Kidney epithelial cell (primary cell): ENCODE measurements around the gene PEX10. TPM values are rescaled to one million over a fixed set of nuclear protein-coding genes. Genes with fewer than 3 reads are reported as not detected.

ENCODE experiments used
- DNase-seq: peaks from one replicate; pipeline ENCODE4 v3.0.0-alpha.2; 2010; ENCODE audit warnings: low read depth
- H3K27me3 ChIP-seq: 2 replicates; pipeline ENCODE4 v1.6.0; 2011; ENCODE audit warnings: low read length; ENCODE audit not compliant: control insufficient read depth, insufficient read depth
- H3K36me3 ChIP-seq: 2 replicates; pipeline ENCODE4 v1.5.1; 2011; ENCODE audit warnings: low read length; ENCODE audit not compliant: control insufficient read depth, insufficient read depth
- H3K4me3 ChIP-seq: 2 replicates; pipeline ENCODE4 v1.5.1; 2011; ENCODE audit warnings: low read depth, mild to moderate bottlenecking, control low read depth, low read length
- total RNA-seq: library from RNA; depleted of rRNA; stranded (reverse); fragments of >200 nt; gene quantifications from 2 replicates; pipeline ENCODE4 v1.2.3, GENCODE V29; 2015
- TF ChIP-seq, protein P1 (sequence below): IDR thresholded peaks from 2 replicates; pipeline ENCODE4 v1.5.1; 2011; ENCODE audit warnings: mild to moderate bottlenecking, moderate library complexity, low read length, control low read depth, inconsistent platforms; ENCODE audit not compliant: insufficient read depth, poor library complexity, severe bottlenecking

The PEX10 gene
- total RNA-seq, 1 donor from 2014 or later, result 50.4 TPM

DNA sequence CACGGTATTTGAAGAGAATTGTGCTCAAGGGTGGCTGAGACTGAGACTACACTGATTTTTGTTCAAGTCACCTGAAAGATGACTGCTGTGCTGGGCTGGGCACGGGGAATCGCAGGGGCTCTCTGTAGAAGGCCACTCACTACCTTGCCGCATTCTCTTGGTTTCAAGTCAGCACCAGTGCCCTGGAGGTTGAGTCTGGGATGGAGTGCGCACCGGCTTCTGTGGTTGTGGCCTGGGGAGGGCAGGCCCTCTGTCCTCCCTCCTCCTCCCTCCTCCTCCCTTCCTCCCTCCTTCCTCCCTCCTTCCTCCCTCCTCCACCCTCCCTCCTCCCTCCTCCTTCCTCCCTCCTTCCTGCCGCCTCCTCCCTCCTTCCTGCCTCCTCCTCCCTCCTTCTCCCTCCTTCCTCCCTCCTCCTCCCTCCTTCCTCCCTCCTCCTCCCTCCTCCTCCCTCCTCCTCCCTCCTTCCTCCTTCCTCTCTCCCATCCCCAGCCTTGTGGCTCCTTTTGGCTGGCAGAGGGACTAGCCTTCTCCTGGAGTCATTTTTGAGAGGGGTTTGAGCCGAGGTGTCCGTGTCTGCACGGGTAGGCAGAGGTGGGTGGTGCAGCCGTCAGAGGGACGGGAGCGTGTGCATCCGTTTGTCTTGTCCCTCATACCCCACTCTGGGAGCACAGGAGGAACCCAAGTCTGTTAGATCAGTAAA, 11.3 kb downstream of the PEX10 start:
- TF ChIP-seq, protein P1, sequence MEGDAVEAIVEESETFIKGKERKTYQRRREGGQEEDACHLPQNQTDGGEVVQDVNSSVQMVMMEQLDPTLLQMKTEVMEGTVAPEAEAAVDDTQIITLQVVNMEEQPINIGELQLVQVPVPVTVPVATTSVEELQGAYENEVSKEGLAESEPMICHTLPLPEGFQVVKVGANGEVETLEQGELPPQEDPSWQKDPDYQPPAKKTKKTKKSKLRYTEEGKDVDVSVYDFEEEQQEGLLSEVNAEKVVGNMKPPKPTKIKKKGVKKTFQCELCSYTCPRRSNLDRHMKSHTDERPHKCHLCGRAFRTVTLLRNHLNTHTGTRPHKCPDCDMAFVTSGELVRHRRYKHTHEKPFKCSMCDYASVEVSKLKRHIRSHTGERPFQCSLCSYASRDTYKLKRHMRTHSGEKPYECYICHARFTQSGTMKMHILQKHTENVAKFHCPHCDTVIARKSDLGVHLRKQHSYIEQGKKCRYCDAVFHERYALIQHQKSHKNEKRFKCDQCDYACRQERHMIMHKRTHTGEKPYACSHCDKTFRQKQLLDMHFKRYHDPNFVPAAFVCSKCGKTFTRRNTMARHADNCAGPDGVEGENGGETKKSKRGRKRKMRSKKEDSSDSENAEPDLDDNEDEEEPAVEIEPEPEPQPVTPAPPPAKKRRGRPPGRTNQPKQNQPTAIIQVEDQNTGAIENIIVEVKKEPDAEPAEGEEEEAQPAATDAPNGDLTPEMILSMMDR, result no peak
- DNase-seq, result no peak
- no peak overlapping the region for H3K4me3 ChIP-seq
- peaks cover 2% of the 10 kb centered on the region for H3K36me3 ChIP-seq
- no peaks in the 10 kb centered on the region for H3K27me3 ChIP-seq

DNA sequence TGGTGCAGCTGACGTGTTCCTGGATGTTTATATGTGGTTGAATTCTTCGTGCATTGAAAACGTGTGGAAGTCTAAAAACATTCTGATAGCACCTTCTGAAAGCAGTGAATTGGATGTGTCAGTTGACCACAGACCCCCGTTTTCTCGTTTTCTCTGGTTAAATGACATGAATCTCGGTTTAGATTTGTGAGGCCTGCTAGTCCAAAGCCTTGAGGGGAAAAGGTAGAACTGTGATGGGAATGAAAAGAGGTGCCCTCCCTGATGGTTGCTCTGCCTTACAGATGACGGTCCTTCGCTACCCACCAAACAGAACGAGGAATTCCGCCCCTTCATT, 11.8 kb downstream of the PEX10 start:
- TF ChIP-seq, protein P1, result no peak
- Histone ChIP-seq H3K36me3 (peaks cover 2% of the 10 kb centered on the region), H3K27me3 (no peaks in the 10 kb centered on the region), H3K4me3 (no peak overlapping the region)
- DNase-seq, result no peak

DNA sequence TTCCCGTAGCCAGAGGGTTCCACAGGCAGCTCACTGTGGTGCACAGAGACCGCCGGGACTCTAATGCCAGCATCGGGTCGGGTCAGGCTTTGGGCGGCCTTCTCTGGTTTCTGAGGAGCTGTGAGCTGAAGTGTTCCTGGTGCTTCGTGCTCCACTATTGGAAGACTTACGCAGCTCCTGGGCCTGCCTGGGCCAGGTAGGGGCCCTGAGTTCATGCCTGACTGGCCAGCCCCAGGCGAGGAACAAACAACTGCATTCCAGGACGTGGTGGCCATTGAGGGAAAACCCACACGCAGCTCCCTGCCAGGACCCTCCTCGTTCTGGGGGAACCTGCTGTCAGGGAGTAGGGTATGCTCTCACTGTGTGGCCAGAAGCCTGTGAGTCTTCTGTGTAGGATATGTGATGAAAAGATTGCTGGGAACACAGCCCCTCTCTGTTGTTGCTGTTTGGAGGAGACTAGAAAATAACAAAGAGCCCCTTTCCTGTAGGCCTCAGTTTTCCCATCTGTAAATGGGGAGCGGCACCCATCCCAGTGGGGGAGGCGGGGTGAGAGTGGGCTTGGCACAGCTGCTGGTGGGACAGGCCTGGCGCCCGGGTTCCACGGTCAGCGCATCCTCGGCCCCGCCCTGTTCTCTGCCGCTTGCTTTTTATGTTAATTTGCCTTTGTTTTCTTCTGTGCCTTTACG, 12.3 kb downstream of the PEX10 start:
- peaks cover 2% of the 10 kb centered on the region for H3K36me3 ChIP-seq
- DNase-seq, result no peak
- H3K4me3 ChIP-seq, result no peak overlapping the region
- H3K27me3 ChIP-seq, result no peaks in the 10 kb centered on the region
- TF ChIP-seq, protein P1, result no peak

DNA sequence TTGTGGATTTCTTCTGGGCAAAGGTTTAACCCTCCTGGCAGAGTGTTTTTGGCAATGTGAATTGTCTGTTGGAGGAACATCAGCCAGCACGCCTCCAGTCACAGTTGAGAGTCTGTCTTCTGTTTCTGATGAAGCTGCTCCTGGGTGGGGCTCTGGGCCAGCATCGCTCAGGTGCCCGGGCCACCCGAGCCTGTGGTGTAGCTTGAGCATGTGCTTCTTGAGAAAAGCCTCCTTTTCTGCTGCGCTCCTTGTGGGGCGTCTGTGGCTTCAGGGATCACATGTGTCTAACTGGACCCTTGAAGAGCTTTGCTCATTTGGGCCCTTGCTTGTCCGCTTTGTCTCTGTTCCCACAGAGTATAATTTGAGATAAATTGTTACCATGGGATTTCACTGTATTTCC, 13.5 kb downstream of the PEX10 start:
- H3K36me3 ChIP-seq, result peaks cover 2% of the 10 kb centered on the region
- no peak for DNase-seq
- no peak overlapping the region for H3K4me3 ChIP-seq
- no peaks in the 10 kb centered on the region for H3K27me3 ChIP-seq
- TF ChIP-seq, protein P1, result no peak

DNA sequence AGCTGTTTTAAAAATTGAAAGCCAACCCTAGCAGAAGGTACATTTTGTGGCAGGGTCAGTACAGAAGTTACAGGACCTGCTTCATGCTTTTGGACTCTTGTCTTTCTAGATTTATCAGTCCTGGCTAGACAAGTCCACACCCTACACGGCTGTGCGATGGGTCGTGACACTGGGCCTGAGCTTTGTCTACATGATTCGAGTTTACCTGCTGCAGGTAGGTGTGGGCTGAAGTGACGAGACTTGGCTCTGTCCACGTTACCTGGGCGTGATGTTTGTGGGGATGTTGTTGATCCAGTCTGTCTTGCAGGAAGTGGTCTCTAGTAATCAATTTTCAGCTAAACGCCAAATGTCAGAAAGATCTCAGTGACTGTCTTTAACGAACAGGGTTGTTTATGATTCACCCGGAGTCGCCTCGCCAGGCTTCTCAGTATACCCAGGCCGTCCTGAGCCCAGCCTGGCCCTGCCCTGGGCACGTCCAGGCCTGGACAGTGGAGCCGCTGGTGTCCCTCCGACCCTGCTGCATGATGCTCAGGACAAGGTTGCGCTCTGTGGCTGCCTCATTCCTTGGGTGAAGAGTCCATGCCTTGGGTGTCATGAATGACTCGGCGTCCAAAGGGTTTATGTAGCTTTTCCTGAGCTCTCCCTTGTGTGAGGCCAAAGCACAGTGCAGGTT, 15.2 kb downstream of the PEX10 start:
- no peak for DNase-seq
- Histone ChIP-seq H3K27me3 (no peaks in the 10 kb centered on the region), H3K4me3 (no peak overlapping the region), H3K36me3 (peaks cover 2% of the 10 kb centered on the region)
- TF ChIP-seq, protein P1, result no peak
